DMS79 treated with DMSO at 0.1 percent for 48 hours (cell line): ENCODE data around the gene PRICKLE2.

Source experiments
- DNase-seq: peaks from one replicate; lab custom pipeline; 2025; lab: John Stamatoyannopoulos, UW

Gene PRICKLE2

GRCh38 chr3:64224826-64225610 lies at the start of gene PRICKLE2:
PRICKLE2 (minus strand) TSS chr3:64225466; CDS start chr3:64198927, 26,539 bp downstream.
- no peak for DNase-seq

- DNase-seq: no peak
Observed at GRCh38 chr3:64272842-64273241, 47.6 kb upstream of the PRICKLE2 start.

GRCh38 chr3:64272271-64272670 lies 47.0 kb upstream of the PRICKLE2 start:
- no peak for DNase-seq

GRCh38 chr3:64271631-64272030 lies 46.4 kb upstream of the PRICKLE2 start:
- DNase-seq: no peak

- DNase-seq: no peak
Observed at GRCh38 chr3:64270866-64271260, 45.6 kb upstream of the PRICKLE2 start.

- DNase-seq: no peak
Observed at GRCh38 chr3:64270142-64270865, 45.0 kb upstream of the PRICKLE2 start.

GRCh38 chr3:64268926-64269325 lies 43.7 kb upstream of the PRICKLE2 start:
- no peak for DNase-seq

GRCh38 chr3:64267721-64268604 lies 42.7 kb upstream of the PRICKLE2 start:
- DNase-seq: no peak

- no peak for DNase-seq
Observed at GRCh38 chr3:64266983-64267382, 41.7 kb upstream of the PRICKLE2 start.

GRCh38 chr3:64266065-64266931 lies 41.0 kb upstream of the PRICKLE2 start:
- DNase-seq: no peak

- no peak for DNase-seq
Observed at GRCh38 chr3:64265646-64266045, 40.4 kb upstream of the PRICKLE2 start.

- no peak for DNase-seq
Observed at GRCh38 chr3:64264501-64265109, 39.3 kb upstream of the PRICKLE2 start.

- no peak for DNase-seq
Observed at GRCh38 chr3:64262574-64263114, 37.4 kb upstream of the PRICKLE2 start.

GRCh38 chr3:64260431-64260830 lies 35.2 kb upstream of the PRICKLE2 start:
- no peak for DNase-seq

GRCh38 chr3:64259636-64260035 lies 34.4 kb upstream of the PRICKLE2 start:
- no peak for DNase-seq

- DNase-seq: no peak
Observed at GRCh38 chr3:64257100-64257755, 32.0 kb upstream of the PRICKLE2 start.

GRCh38 chr3:64255741-64256340 lies 30.6 kb upstream of the PRICKLE2 start:
- DNase-seq: no peak

- no peak for DNase-seq
Observed at GRCh38 chr3:64254443-64254842, 29.2 kb upstream of the PRICKLE2 start.

GRCh38 chr3:64253689-64254088 lies 28.4 kb upstream of the PRICKLE2 start:
- no peak for DNase-seq

- DNase-seq: no peak
Observed at GRCh38 chr3:64251019-64251418, 25.8 kb upstream of the PRICKLE2 start.
